HCT116 (cell line): ENCODE measurements around the gene NCBP2L.

Experiments used
- CEBPB ChIP-seq: IDR thresholded peaks from 2 replicates; pipeline ENCODE4 v1.6.1; 2012; ENCODE audit warnings: low read depth
- EZH2phosphoT487 ChIP-seq: fragments of 200-600 bp; IDR thresholded peaks from 2 replicates; pipeline ENCODE4 v1.6.1; 2018; ENCODE audit warnings: antibody characterized with exemption, borderline replicate concordance
- POLR2A ChIP-seq: IDR thresholded peaks from 2 replicates; pipeline ENCODE4 v1.7.0; 2011; ENCODE audit warnings: borderline replicate concordance; ENCODE audit not compliant: insufficient read depth, insufficient read length; ENCODE audit errors: extremely low read depth
- YY1 ChIP-seq: IDR thresholded peaks from 2 replicates; pipeline ENCODE4 v1.6.1; 2011; ENCODE audit warnings: low read length, low read depth, moderate library complexity, mild to moderate bottlenecking; ENCODE audit not compliant: insufficient replicate concordance; ENCODE audit errors: extremely low read depth
- TF ChIP-seq, protein P1 (sequence below), 3 experiments: fragments of 200-600 bp in 1 of 3; sonication (generic) in 1 of 3; IDR thresholded peaks in 2 of 3; conservative IDR thresholded peaks in 1 of 3; 2 replicates each; pipeline ENCODE4 v1.5.1; 2012 to 2017; ENCODE audit warnings: low read depth in 2 of 3, low read length in 2 of 3, antibody characterized with exemption in 1 of 3, borderline replicate concordance in 1 of 3, control low read depth in 1 of 3, mild to moderate bottlenecking in 1 of 3, mixed read lengths in 1 of 3, mixed run types in 1 of 3, moderate library complexity in 1 of 3; ENCODE audit not compliant: insufficient read depth in 1 of 3
- TF ChIP-seq, protein P2 (sequence below): IDR thresholded peaks from 2 replicates; pipeline ENCODE4 v1.6.1; 2011; ENCODE audit warnings: mild to moderate bottlenecking, low read length, moderate library complexity; ENCODE audit not compliant: insufficient replicate concordance; ENCODE audit errors: extremely low read depth

DNA sequence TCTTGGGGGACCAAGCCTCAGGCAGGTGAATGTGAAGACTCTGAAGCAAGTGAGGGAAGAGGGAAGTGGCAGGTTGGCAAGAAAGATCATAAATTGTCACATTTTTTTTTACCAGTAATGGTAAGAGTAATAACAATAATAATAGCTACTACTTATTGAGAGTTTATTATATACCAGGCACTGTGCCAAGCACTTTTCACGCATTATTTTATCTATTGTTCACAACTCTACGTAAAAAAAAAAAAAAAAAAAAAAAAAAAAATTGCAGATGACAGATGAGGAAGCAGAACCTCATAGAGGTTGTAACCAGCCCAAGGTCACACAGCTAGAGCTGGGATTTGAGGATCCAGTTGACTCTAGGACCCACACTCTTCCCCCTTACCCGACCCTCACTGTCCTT lies 42.9 kb upstream of the NCBP2L start:
- TF ChIP-seq, protein P1, sequence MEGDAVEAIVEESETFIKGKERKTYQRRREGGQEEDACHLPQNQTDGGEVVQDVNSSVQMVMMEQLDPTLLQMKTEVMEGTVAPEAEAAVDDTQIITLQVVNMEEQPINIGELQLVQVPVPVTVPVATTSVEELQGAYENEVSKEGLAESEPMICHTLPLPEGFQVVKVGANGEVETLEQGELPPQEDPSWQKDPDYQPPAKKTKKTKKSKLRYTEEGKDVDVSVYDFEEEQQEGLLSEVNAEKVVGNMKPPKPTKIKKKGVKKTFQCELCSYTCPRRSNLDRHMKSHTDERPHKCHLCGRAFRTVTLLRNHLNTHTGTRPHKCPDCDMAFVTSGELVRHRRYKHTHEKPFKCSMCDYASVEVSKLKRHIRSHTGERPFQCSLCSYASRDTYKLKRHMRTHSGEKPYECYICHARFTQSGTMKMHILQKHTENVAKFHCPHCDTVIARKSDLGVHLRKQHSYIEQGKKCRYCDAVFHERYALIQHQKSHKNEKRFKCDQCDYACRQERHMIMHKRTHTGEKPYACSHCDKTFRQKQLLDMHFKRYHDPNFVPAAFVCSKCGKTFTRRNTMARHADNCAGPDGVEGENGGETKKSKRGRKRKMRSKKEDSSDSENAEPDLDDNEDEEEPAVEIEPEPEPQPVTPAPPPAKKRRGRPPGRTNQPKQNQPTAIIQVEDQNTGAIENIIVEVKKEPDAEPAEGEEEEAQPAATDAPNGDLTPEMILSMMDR (IDR thresholded peaks at IDR 0.05 in 2 of 3, conservative IDR thresholded peaks at IDR 0.05 in 1 of 3; ENCODE audit: borderline replicate concordance in 1 of 3, insufficient read depth in 1 of 3, low read depth in 2 of 3, low read length in 2 of 3) = no peak
- no peak for TF ChIP-seq POLR2A
- TF ChIP-seq YY1 = no peak
- TF ChIP-seq EZH2phosphoT487 = no peak
- TF ChIP-seq, protein P2, sequence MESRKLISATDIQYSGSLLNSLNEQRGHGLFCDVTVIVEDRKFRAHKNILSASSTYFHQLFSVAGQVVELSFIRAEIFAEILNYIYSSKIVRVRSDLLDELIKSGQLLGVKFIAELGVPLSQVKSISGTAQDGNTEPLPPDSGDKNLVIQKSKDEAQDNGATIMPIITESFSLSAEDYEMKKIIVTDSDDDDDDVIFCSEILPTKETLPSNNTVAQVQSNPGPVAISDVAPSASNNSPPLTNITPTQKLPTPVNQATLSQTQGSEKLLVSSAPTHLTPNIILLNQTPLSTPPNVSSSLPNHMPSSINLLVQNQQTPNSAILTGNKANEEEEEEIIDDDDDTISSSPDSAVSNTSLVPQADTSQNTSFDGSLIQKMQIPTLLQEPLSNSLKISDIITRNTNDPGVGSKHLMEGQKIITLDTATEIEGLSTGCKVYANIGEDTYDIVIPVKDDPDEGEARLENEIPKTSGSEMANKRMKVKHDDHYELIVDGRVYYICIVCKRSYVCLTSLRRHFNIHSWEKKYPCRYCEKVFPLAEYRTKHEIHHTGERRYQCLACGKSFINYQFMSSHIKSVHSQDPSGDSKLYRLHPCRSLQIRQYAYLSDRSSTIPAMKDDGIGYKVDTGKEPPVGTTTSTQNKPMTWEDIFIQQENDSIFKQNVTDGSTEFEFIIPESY = no peak
- TF ChIP-seq CEBPB = no peak
